CD8-positive, alpha-beta memory T cell (primary cell): Measurements from ENCODE around the gene MAP2K6. TPM values are rescaled to one million over a fixed set of nuclear protein-coding genes. Genes with fewer than 3 reads are reported as not detected.

Source experiments
- CTCF ChIA-PET: fragments of 350-600 bp; sonication (Branson Sonifier 250); formaldehyde crosslinking; loops from one replicate; lab custom pipeline; 2021; ENCODE audit warnings: antibody characterized with exemption; lab: Charles Lee
- POLR2A ChIA-PET: fragments of 350-600 bp; sonication (Branson Sonifier 250); formaldehyde crosslinking; loops from one replicate; lab custom pipeline; 2021; ENCODE audit warnings: antibody characterized with exemption; lab: Charles Lee
- DNase-seq, 5 donors: peaks; one replicate each; pipeline versions ENCODE4 v3.0.0 to v3.0.0-alpha.2; 2020 to 2022; ENCODE audit warnings: mixed read lengths in 1 of 5
- H3K27ac ChIP-seq: one replicate; pipeline ENCODE4 v1.7.0; 2013; ENCODE audit warnings: low read depth, mild to moderate bottlenecking, low read length, moderate library complexity
- H3K27me3 ChIP-seq: 2 replicates; pipeline ENCODE4 v1.7.0; 2013; ENCODE audit warnings: low read length, mild to moderate bottlenecking; ENCODE audit not compliant: insufficient read depth, poor library complexity, severe bottlenecking
- H3K36me3 ChIP-seq: 2 replicates; pipeline ENCODE4 v1.7.0; 2013; ENCODE audit warnings: mild to moderate bottlenecking, low read length, moderate library complexity; ENCODE audit not compliant: insufficient read depth
- H3K4me1 ChIP-seq: 2 replicates; pipeline ENCODE4 v1.7.0; 2013; ENCODE audit warnings: mild to moderate bottlenecking, low read length, moderate library complexity; ENCODE audit not compliant: insufficient read depth
- H3K4me3 ChIP-seq: 2 replicates; pipeline ENCODE4 v1.7.0; 2013; ENCODE audit warnings: mild to moderate bottlenecking, low read length
- H3K9me3 ChIP-seq: 2 replicates; pipeline ENCODE4 v1.7.0; 2013; ENCODE audit warnings: mild to moderate bottlenecking, low read length
- H3K27ac Mint-ChIP-seq, 8 donors: one replicate each; pipeline ENCODE4 v1.8.0; 2020 to 2021; ENCODE audit warnings: mixed read lengths in 8 of 8, mild to moderate bottlenecking in 6 of 8, inconsistent platforms in 3 of 8, moderate library complexity in 3 of 8
- H3K27me3 Mint-ChIP-seq, 2 donors: one replicate each; pipeline ENCODE4 v1.8.0; 2020 to 2021; ENCODE audit warnings: mixed read lengths in 2 of 2, mild to moderate bottlenecking in 1 of 2, moderate library complexity in 1 of 2
- H3K36me3 Mint-ChIP-seq, 3 donors: one replicate each; pipeline ENCODE4 v1.8.0; 2020 to 2021; ENCODE audit warnings: mixed read lengths in 3 of 3, inconsistent platforms in 1 of 3, mild to moderate bottlenecking in 1 of 3
- H3K4me1 Mint-ChIP-seq, 3 donors: one replicate each; pipeline ENCODE4 v1.8.0; 2020 to 2021; ENCODE audit warnings: mixed read lengths in 3 of 3, inconsistent platforms in 1 of 3, mild to moderate bottlenecking in 1 of 3
- H3K4me3 Mint-ChIP-seq, 7 donors: one replicate each; pipeline ENCODE4 v1.8.0; 2020 to 2021; ENCODE audit warnings: mixed read lengths in 7 of 7, mild to moderate bottlenecking in 6 of 7, moderate library complexity in 4 of 7, inconsistent platforms in 2 of 7
- H3K9me3 Mint-ChIP-seq, 5 donors: one replicate each; pipeline ENCODE4 v1.8.0; 2020 to 2022; ENCODE audit warnings: mixed read lengths in 5 of 5, mild to moderate bottlenecking in 3 of 5, moderate library complexity in 2 of 5, inconsistent platforms in 1 of 5
- polyA plus RNA-seq: library from polyadenylated mRNA; unstranded; fragments of 300-500 nt; fragmentation: Illumina TruSeq; gene quantifications from one replicate; pipeline ENCODE4 v1.2.3, GENCODE V29; 2021
- total RNA-seq, 2 experiments: library from RNA; stranded (reverse); gene quantifications; one replicate each; pipeline ENCODE4 v1.2.3, GENCODE V29; 2021

The MAP2K6 gene
- total and polyA plus RNA-seq, 3 experiments from 2014 or later = 1.9 to 18.7 (median 2.5) TPM

DNA sequence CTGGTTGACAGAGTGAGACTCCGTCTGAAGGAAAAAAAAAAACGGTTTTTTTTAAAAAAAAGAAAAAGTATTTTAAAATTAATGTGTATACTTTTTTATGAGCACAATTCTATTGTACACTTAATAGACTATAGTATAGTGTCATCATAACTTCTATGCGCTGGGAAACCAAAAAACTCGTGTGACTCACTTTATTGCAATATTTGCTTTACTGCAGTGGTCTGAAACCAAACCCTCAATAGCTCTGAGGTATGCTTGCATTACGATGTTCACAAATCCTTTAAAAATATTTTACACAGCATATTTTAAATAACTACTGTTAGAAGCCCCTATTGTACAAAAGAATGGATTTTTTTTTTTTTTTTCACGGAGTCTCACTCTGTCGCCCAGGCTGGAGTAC lies 12.4 kb upstream of the MAP2K6 start:
- no peaks in the 10 kb centered on the region for H3K27me3 Mint-ChIP-seq
- Histone ChIP-seq H3K27ac (no peak overlapping the region), H3K4me1 (no peaks in the 10 kb centered on the region), H3K4me3 (no peak overlapping the region), H3K36me3 (no peaks in the 10 kb centered on the region), H3K9me3 (no peaks in the 10 kb centered on the region), H3K27me3 (no peaks in the 10 kb centered on the region)
- no peak overlapping the region for H3K27ac Mint-ChIP-seq
- POLR2A ChIA-PET = no interaction called here
- CTCF ChIA-PET = interaction anchor here (0.7 kb wide), 1 partner anchor 1990 kb away, joined by 3 read pairs; no protein-coding TSS in a partner anchor
- no peak overlapping the region for H3K4me3 Mint-ChIP-seq
- peaks cover 0 to 6% (median 0%) of the 10 kb centered on the region in 3 donors for H3K36me3 Mint-ChIP-seq
- peaks cover 0 to 5% (median 0%) of the 10 kb centered on the region in 3 donors for H3K4me1 Mint-ChIP-seq
- no peaks in the 10 kb centered on the region for H3K9me3 Mint-ChIP-seq
- DNase-seq = no peak

DNA sequence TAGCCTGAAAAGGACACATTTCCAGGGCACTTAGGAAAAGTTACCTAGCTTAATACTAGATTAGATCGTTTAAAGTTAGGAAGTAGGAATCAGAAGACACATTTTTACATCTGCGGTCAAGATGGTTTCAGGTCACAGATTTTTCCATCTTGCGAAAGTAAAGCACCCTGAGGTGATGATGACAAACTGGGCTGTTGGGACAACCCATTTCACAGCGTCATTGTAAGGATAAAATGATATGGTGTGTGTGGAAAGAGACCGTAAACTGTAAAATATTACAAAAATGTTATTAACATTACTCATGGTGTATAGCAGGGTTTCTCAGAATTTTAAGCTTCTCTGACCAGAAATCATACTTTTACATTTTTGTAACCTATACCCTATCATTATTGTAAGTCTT lies 10.1 kb upstream of the MAP2K6 start:
- H3K4me3 ChIP-seq = no peak overlapping the region
- H3K4me1 ChIP-seq = no peaks in the 10 kb centered on the region
- no peaks in the 10 kb centered on the region for H3K36me3 ChIP-seq
- Mint-ChIP-seq H3K27ac (no peak overlapping the region), H3K9me3 (no peaks in the 10 kb centered on the region), H3K4me3 (no peak overlapping the region), H3K36me3 (peaks cover 0 to 6% (median 0%) of the 10 kb centered on the region in 3 donors), H3K27me3 (peaks cover 0 to 2% of the 10 kb centered on the region in 2 donors), H3K4me1 (peaks cover 0 to 5% (median 0%) of the 10 kb centered on the region in 3 donors)
- DNase-seq = no peak
- no peak overlapping the region for H3K27ac ChIP-seq
- H3K9me3 ChIP-seq = no peaks in the 10 kb centered on the region
- ChIA-PET CTCF (interaction anchor here (3.1 kb wide), 1 partner anchor 10 kb away, joined by 20 read pairs; no protein-coding TSS in a partner anchor), POLR2A (no interaction called here)
- H3K27me3 ChIP-seq = no peaks in the 10 kb centered on the region

DNA sequence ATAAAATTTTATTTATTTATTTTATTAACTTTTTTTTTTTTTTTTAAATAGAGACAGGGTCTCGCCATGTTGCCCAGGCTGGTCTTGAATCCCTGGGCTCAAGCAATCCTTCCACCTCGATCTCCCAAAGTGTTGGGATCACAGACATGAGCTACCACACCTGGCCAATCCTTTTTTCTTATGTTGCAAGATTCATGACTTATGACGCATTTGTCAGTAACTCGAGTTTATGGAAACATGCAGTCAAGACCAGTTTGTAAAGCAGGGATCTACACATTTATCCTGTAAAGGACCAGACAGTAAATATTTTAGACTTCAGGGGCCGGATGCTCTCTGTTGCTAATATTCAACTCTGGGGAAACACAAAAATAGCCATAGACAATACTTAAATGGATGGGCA lies 9.4 kb upstream of the MAP2K6 start:
- H3K27ac ChIP-seq = no peak overlapping the region

DNA sequence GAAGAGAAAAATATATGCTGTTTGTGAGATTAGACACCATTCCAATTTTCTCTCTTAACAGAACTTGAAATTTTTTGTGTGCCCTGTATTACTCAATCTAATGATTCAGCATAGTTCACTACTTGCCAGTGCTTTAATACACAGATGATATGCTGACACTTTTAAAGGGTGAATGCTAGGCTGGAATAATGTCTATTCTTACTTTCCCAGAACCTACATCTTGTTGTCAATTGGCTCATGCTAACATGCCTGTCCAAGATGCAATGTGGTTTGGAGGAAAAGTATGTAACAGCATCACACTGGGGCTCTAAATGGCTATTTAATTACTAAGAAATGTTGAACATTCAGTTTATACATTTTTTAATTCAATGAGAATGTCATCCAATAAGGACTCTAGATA lies 7.6 kb upstream of the MAP2K6 start:
- POLR2A ChIA-PET = no interaction called here

More for the DNA sequence above, 9.4 kb upstream of the MAP2K6 start:
- no peaks in the 10 kb centered on the region for H3K9me3 ChIP-seq
- no peaks in the 10 kb centered on the region for H3K9me3 Mint-ChIP-seq
- H3K27ac Mint-ChIP-seq = no peak overlapping the region
- peaks cover 0 to 5% (median 0%) of the 10 kb centered on the region in 3 donors for H3K4me1 Mint-ChIP-seq
- ChIA-PET POLR2A (no interaction called here), CTCF (interaction anchor here (3.1 kb wide), 1 partner anchor 10 kb away, joined by 20 read pairs; no protein-coding TSS in a partner anchor)
- H3K36me3 Mint-ChIP-seq = peaks cover 0 to 3% (median 0%) of the 10 kb centered on the region in 3 donors
- peaks cover 0 to 2% of the 10 kb centered on the region in 2 donors for H3K27me3 Mint-ChIP-seq
- no peak overlapping the region for H3K4me3 ChIP-seq
- no peak for DNase-seq
- no peak overlapping the region for H3K4me3 Mint-ChIP-seq
- no peaks in the 10 kb centered on the region for H3K4me1 ChIP-seq
- no peaks in the 10 kb centered on the region for H3K27me3 ChIP-seq
- no peaks in the 10 kb centered on the region for H3K36me3 ChIP-seq

DNA sequence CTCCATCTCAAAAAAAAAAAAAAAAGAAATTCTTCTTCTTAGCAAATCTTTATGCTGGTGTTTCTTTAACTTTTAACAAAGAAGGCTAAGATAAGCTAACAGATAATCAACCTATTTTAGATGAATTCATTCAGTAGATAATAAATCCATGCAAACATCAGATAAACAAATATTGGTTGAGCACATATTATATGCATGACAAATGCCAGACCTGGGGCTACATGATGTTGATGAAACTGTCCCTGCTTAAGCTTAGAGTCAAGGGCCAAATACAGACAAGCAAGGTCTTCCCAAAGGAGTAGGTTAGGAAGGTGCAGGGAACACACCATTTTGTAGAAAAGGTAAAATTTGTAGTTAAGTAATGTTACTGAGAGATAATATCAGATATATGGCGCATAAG lies 6.7 kb upstream of the MAP2K6 start:
- H3K27me3 Mint-ChIP-seq = peaks cover 0 to 2% of the 10 kb centered on the region in 2 donors
- Histone ChIP-seq H3K4me3 (no peak overlapping the region), H3K9me3 (no peaks in the 10 kb centered on the region), H3K36me3 (no peaks in the 10 kb centered on the region), H3K4me1 (no peaks in the 10 kb centered on the region), H3K27me3 (no peaks in the 10 kb centered on the region), H3K27ac (no peak overlapping the region)
- H3K36me3 Mint-ChIP-seq = no peaks in the 10 kb centered on the region
- POLR2A ChIA-PET = no interaction called here
- no peaks in the 10 kb centered on the region for H3K4me1 Mint-ChIP-seq
- CTCF ChIA-PET = no interaction called here
- DNase-seq = no peak
- H3K4me3 Mint-ChIP-seq = no peak overlapping the region
- no peak overlapping the region for H3K27ac Mint-ChIP-seq
- H3K9me3 Mint-ChIP-seq = no peaks in the 10 kb centered on the region

More for the DNA sequence above, 7.6 kb upstream of the MAP2K6 start:
- Histone ChIP-seq H3K27ac (no peak overlapping the region), H3K4me1 (no peaks in the 10 kb centered on the region), H3K36me3 (no peaks in the 10 kb centered on the region), H3K9me3 (no peaks in the 10 kb centered on the region), H3K4me3 (no peak overlapping the region), H3K27me3 (no peaks in the 10 kb centered on the region)
- Mint-ChIP-seq H3K9me3 (no peaks in the 10 kb centered on the region), H3K27ac (no peak overlapping the region), H3K4me1 (no peaks in the 10 kb centered on the region), H3K27me3 (peaks cover 0 to 2% of the 10 kb centered on the region in 2 donors), H3K36me3 (no peaks in the 10 kb centered on the region), H3K4me3 (no peak overlapping the region)
- CTCF ChIA-PET = no interaction called here
- DNase-seq = no peak

DNA sequence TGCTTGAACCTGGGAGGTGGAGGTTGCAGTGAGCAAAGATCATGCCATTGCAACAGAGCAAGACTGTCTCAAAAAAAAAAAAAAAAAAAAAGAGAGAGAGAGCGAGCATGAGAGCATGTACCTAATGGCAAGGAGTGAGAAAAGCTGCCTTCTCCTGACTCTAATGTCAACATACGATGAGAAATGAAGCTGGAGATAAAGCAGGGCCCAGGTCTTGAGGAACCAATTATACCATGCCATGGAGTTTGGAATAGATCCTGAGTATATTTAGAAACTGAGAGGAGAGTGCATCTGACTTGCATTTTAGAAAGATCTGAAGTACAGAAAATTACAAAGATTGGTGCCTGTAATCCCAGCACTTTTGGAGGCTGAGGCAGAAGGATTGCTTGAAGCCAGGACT lies 3.8 kb upstream of the MAP2K6 start:
- Histone ChIP-seq H3K9me3 (no peaks in the 10 kb centered on the region), H3K4me3 (no peak overlapping the region), H3K4me1 (peaks cover 8% of the 10 kb centered on the region), H3K27me3 (no peaks in the 10 kb centered on the region), H3K36me3 (no peaks in the 10 kb centered on the region), H3K27ac (no peak overlapping the region)
- Mint-ChIP-seq H3K4me3 (no peak overlapping the region), H3K27me3 (peaks cover 0 to 2% of the 10 kb centered on the region in 2 donors), H3K27ac (no peak overlapping the region), H3K4me1 (no peaks in the 10 kb centered on the region), H3K36me3 (no peaks in the 10 kb centered on the region), H3K9me3 (no peaks in the 10 kb centered on the region)
- POLR2A ChIA-PET = no interaction called here
- DNase-seq = no peak
- CTCF ChIA-PET = interaction anchor here (0.7 kb wide), 1 partner anchor 9 kb away, joined by 3 read pairs; no protein-coding TSS in a partner anchor

DNA sequence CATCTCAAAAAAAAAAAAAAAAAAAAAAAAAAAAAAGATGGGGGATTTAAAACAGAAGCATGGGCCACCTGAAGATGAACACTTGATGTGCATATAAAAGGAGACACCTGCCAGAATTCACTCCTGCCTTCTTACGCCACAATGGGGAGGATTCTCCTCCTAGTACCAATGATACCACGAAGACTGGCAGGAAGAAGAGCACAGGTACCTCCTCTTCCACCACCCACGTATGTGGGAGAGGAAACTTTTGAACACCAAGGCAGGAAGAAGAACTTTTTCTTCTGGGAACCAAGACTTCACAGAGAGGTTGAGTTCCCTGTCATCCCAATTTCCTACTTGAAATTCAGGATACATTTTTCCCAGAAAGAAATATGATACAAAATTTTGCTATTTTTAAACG lies 2.7 kb upstream of the MAP2K6 start:
- CTCF ChIA-PET = interaction anchor here (2.0 kb wide), 1 partner anchor 17 kb away, joined by 6 read pairs; no protein-coding TSS in a partner anchor
- H3K36me3 ChIP-seq = no peaks in the 10 kb centered on the region
- peaks cover 19% of the 10 kb centered on the region for H3K4me1 ChIP-seq
- POLR2A ChIA-PET = interaction anchor here (1.5 kb wide), 1 partner anchor 85 kb away, joined by 4 read pairs; the partner anchor contains the start of gene ABCA5
- H3K9me3 ChIP-seq = no peaks in the 10 kb centered on the region
- no peaks in the 10 kb centered on the region for H3K27me3 ChIP-seq
- Mint-ChIP-seq H3K4me1 (no peaks in the 10 kb centered on the region), H3K36me3 (no peaks in the 10 kb centered on the region), H3K27ac (no peak overlapping the region), H3K9me3 (no peaks in the 10 kb centered on the region), H3K4me3 (peak overlapping the region in 1 of 7 donors; percentile 2), H3K27me3 (peaks cover 0 to 2% of the 10 kb centered on the region in 2 donors)
- no peak overlapping the region for H3K4me3 ChIP-seq
- no peak for DNase-seq
- H3K27ac ChIP-seq = no peak overlapping the region

DNA sequence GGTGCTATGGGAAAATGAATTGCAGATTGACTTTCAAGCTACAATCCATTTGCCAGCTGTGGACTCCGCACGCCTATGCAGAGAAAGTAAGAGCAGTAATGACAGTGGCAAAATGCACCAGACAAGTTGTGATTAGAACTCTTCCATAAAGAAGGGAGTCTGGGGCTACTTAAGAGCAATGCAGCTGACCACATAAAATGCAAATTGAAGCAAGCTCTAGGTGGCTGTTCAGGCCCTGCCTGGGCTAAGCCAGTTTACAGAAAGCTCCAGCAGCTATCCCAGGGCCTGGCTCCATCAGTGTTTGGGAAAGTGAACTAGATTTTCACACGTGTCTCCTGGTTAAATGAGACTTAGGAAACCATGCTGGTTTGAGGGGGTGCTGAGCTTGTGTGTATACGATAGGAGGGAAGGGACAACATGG lies 2.2 kb upstream of the MAP2K6 start:
- H3K27me3 ChIP-seq = no peaks in the 10 kb centered on the region
- ChIA-PET POLR2A (interaction anchor here (1.5 kb wide), 1 partner anchor 86 kb away, joined by 4 read pairs; the partner anchor contains the start of gene ABCA5), CTCF (interaction anchor here (2.0 kb wide), 1 partner anchor 18 kb away, joined by 6 read pairs; no protein-coding TSS in a partner anchor)
- no peaks in the 10 kb centered on the region for H3K36me3 ChIP-seq
- Mint-ChIP-seq H3K4me3 (peak overlapping the region in 1 of 7 donors; percentile 2), H3K27me3 (peaks cover 0 to 2% of the 10 kb centered on the region in 2 donors), H3K9me3 (no peaks in the 10 kb centered on the region), H3K36me3 (no peaks in the 10 kb centered on the region), H3K27ac (no peak overlapping the region), H3K4me1 (no peaks in the 10 kb centered on the region)
- H3K4me3 ChIP-seq = no peak overlapping the region
- no peak for DNase-seq
- H3K27ac ChIP-seq = no peak overlapping the region
- H3K4me1 ChIP-seq = peaks cover 24% of the 10 kb centered on the region
- no peaks in the 10 kb centered on the region for H3K9me3 ChIP-seq
